Kidney (tissue), 14 donors: Measurements from ENCODE around the gene SIDT2. TPM values are rescaled to one million over a fixed set of nuclear protein-coding genes. Genes with fewer than 3 reads are reported as not detected.
A peak's percentile ranks its signal among the peaks of the same experiment; 100 is the strongest.

Source experiments
- DNase-seq, 5 donors: peaks; one replicate each; pipeline ENCODE4 v3.0.0-alpha.2; 2013 to 2020
- FAIRE-seq: peaks from 2 replicates; lab custom pipeline; 2012; peaks lifted over from hg19 to GRCh38; lab: Jason Lieb, UNC
- H3K27ac ChIP-seq, 2 donors: one replicate each; pipeline ENCODE4 v1.7.0; 2013; ENCODE audit warnings: low read depth in 2 of 2, low read length in 2 of 2, inconsistent platforms in 1 of 2
- H3K27me3 ChIP-seq: one replicate; pipeline ENCODE4 v1.7.1; 2013; ENCODE audit warnings: low read length, inconsistent platforms; ENCODE audit not compliant: control insufficient read depth, insufficient read depth
- H3K36me3 ChIP-seq, 3 donors: one replicate each; pipeline versions ENCODE4 v1.7.0 to v1.7.1; 2013; ENCODE audit warnings: low read length in 3 of 3, control low read depth in 1 of 3, inconsistent platforms in 1 of 3; ENCODE audit not compliant: insufficient read depth in 3 of 3, control insufficient read depth in 2 of 3
- H3K4me1 ChIP-seq, 3 donors: one replicate each; pipeline versions ENCODE4 v1.7.0 to v1.7.1; 2013; ENCODE audit warnings: low read length in 3 of 3, inconsistent platforms in 1 of 3, low read depth in 1 of 3; ENCODE audit not compliant: control insufficient read depth in 2 of 3, insufficient read depth in 2 of 3
- H3K4me3 ChIP-seq, 3 donors: one replicate each; pipeline versions ENCODE4 v1.7.0 to v1.8.1; 2013; ENCODE audit warnings: low read length in 3 of 3, control low read depth in 1 of 3, inconsistent platforms in 1 of 3
- H3K9ac ChIP-seq, 3 donors: one replicate each; pipeline versions ENCODE4 v1.7.0 to v1.7.1; 2013; ENCODE audit warnings: low read length in 3 of 3, control low read depth in 1 of 3, inconsistent platforms in 1 of 3
- H3K9me3 ChIP-seq, 3 donors: one replicate each; pipeline versions ENCODE4 v1.7.0 to v1.7.1; 2013; ENCODE audit warnings: low read length in 3 of 3, control low read depth in 1 of 3, inconsistent platforms in 1 of 3; ENCODE audit not compliant: control insufficient read depth in 2 of 3, insufficient read depth in 1 of 3
- CTCF ChIP-seq: IDR thresholded peaks from 3 replicates; pipeline ENCODE4 v1.5.1; 2012; ENCODE audit warnings: mild to moderate bottlenecking, moderate library complexity, borderline replicate concordance; ENCODE audit not compliant: insufficient read depth; ENCODE audit errors: extremely low read depth
- intact Hi-C: fragments of 100-400 bp; cut with DNase I; formaldehyde crosslinking; loops from one replicate; pipeline ENCODE4 v1.11.1; 2022
- polyA plus RNA-seq: library from polyadenylated mRNA; stranded (reverse); fragments of 350-450 nt; fragmentation: Illumina TruSeq; extraction: RNeasy Lipid Tissue Mini Kit (QIAGEN cat#74804); gene quantifications from one replicate; pipeline ENCODE4 v1.2.3, GENCODE V29; 2014; ENCODE audit warnings: low read depth, low replicate concordance; ENCODE audit not compliant: insufficient read depth
- total RNA-seq: library from RNA; stranded (reverse); fragmentation: NEBNext Ultra II Directional; extraction: Animal tissue kit (Norgen Biotek cat#: 25700); gene quantifications from one replicate; pipeline ENCODE4 v1.2.1, GENCODE V29; 2021
- donor health status: control.
- donor health status: control.
- donor health status: control.
- donor health status: control.
- donor health status: control.
- donor health status: DM: yes; HTN: yes; CAD: no.
- donor health status: Normal renal cell carcinoma (clear cell type).

Gene SIDT2
- total and polyA plus RNA-seq, 2 donors from 2014 or later: 16.4 to 37.4 TPM

GRCh38 chr11:117223741-117224689, 45.5 kb downstream of the SIDT2 start:
- TF ChIP-seq CTCF: no peak
- FAIRE-seq: no peak
- H3K27me3 ChIP-seq: no peaks in the 10 kb centered on the region
- no peak overlapping the region for H3K27ac ChIP-seq
- H3K9me3 ChIP-seq: no peaks in the 10 kb centered on the region
- H3K36me3 ChIP-seq: peaks cover 2 to 34% (median 26%) of the 10 kb centered on the region in 3 donors
- DNase-seq: peak in 1 of 5 donors; percentile 49
- peak overlapping the region in 1 of 3 donors; percentile 7 for H3K9ac ChIP-seq
- H3K4me1 ChIP-seq: peaks cover 0 to 10% (median 6%) of the 10 kb centered on the region in 3 donors
- H3K4me3 ChIP-seq: no peak overlapping the region
- intact Hi-C loops: no loop called here

GRCh38 chr11:117225553-117226170, 47.1 kb downstream of the SIDT2 start:
- Histone ChIP-seq H3K36me3 (peaks cover 2 to 33% (median 25%) of the 10 kb centered on the region in 3 donors), H3K9me3 (no peaks in the 10 kb centered on the region), H3K27ac (no peak overlapping the region), H3K4me3 (no peak overlapping the region), H3K4me1 (peaks cover 0 to 8% (median 0%) of the 10 kb centered on the region in 3 donors), H3K27me3 (no peaks in the 10 kb centered on the region), H3K9ac (no peak overlapping the region)
- intact Hi-C loops: no loop called here
- FAIRE-seq (no peak), DNase-seq (peak in 1 of 5 donors; percentile 46)
- no peak for TF ChIP-seq CTCF

- Histone ChIP-seq H3K9me3 (no peaks in the 10 kb centered on the region), H3K27ac (no peak overlapping the region), H3K4me1 (peaks cover 0 to 15% (median 0%) of the 10 kb centered on the region in 3 donors), H3K36me3 (peaks cover 2 to 33% (median 25%) of the 10 kb centered on the region in 3 donors), H3K27me3 (no peaks in the 10 kb centered on the region), H3K4me3 (no peak overlapping the region), H3K9ac (no peak overlapping the region)
- TF ChIP-seq CTCF: peak; percentile 82
- peak; percentile 64 to 94 (median 78) for DNase-seq
- intact Hi-C loops: no loop called here
- no peak for FAIRE-seq
Measured at GRCh38 chr11:117226388-117227385, 48.1 kb downstream of the SIDT2 start.
